Kidney epithelial cell (primary cell): ENCODE data around the gene QPCTL. TPM values are rescaled to one million over a fixed set of nuclear protein-coding genes. Genes with fewer than 3 reads are reported as not detected.

Experiments
- DNase-seq: peaks from one replicate; pipeline ENCODE4 v3.0.0-alpha.2; 2010; ENCODE audit warnings: low read depth
- H3K27me3 ChIP-seq: 2 replicates; pipeline ENCODE4 v1.6.0; 2011; ENCODE audit warnings: low read length; ENCODE audit not compliant: control insufficient read depth, insufficient read depth
- H3K36me3 ChIP-seq: 2 replicates; pipeline ENCODE4 v1.5.1; 2011; ENCODE audit warnings: low read length; ENCODE audit not compliant: control insufficient read depth, insufficient read depth
- H3K4me3 ChIP-seq: 2 replicates; pipeline ENCODE4 v1.5.1; 2011; ENCODE audit warnings: low read depth, mild to moderate bottlenecking, control low read depth, low read length
- CTCF ChIP-seq: IDR thresholded peaks from 2 replicates; pipeline ENCODE4 v1.5.1; 2011; ENCODE audit warnings: mild to moderate bottlenecking, moderate library complexity, low read length, control low read depth, inconsistent platforms; ENCODE audit not compliant: insufficient read depth, poor library complexity, severe bottlenecking
- total RNA-seq: library from RNA; depleted of rRNA; stranded (reverse); fragments of >200 nt; gene quantifications from 2 replicates; pipeline ENCODE4 v1.2.3, GENCODE V29; 2015

QPCTL gene
- total RNA-seq, 1 donor from 2014 or later: 15.6 TPM

DNA sequence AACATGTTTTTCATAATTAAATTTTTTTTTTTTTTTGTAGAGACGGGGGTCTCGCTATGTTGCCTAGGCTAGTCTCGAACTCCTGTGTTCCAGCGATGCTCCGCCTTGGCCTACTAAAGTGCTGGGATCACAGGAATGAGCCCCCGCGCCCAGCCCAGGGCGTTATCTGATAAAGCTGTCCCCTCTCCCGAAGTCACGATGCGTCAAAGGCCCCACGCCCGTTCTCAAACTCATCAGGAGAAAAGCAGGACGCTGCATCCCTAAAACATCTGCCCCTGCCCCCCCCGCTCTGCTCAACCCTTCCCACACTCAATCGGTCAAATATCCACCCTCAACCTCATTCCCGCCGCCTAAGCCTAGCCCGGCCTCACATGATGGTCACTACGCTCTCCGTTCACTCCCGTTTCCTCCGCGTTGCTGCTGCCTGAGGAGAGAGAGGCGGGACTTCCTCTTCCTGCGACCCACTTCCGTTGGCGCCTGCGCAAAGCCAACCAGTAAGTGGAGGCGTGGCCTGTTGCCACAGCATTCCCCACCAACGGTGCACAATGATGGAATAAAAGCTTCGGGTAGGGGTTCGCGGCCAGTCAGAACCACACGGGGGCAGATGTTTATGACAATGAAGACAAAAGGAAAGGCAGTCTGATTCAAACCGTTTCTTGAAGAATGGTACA, 815 bp upstream of the QPCTL start, which contains the start of gene SNRPD2:
SNRPD2 (minus strand) TSS at position 438 of the 671 bp plus-strand sequence; CDS start at position 373, 65 bp downstream.
- Histone ChIP-seq H3K36me3 (peaks cover 2% of the 10 kb centered on the region), H3K27me3 (no peaks in the 10 kb centered on the region), H3K4me3 (peak within 1 kb of the TSS; percentile 82)
- no peak for TF ChIP-seq CTCF
- DNase-seq: peak; percentile 75

DNA sequence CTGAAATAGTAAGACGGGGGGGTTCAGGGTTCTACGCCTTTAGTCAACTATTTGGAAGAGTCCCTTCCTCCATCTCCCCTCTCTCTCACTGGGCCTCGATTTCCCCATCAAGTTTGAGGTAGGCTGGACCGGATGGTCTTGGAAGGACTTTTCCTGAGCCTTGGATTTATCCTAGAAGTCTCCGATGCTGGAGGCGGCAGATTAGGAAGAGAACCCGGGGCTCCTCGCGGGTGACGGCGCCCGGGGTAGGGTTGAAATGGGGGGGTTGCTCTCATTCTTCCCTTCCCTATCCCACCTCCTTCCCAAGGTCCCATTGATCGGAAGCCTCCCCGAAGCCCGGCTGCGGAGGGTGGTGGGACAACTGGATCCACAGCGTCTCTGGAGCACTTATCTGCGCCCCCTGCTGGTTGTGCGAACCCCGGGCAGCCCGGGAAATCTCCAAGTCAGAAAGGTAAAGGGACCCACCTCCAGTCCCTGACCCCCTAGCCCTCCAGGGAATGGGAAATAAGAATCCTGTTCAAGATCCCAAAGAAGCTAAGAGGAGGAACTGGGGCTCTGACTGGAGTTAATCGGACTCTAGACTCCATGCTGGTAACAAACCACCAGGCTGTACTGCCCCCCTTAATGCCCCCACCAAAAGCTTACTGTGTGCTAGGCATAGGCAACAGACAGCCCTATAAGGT, 781 bp downstream of the QPCTL start:
- DNase-seq: no peak
- peak overlapping the region; percentile 82 for H3K4me3 ChIP-seq
- peak; percentile 94 for TF ChIP-seq CTCF
- no peaks in the 10 kb centered on the region for H3K27me3 ChIP-seq
- no peaks in the 10 kb centered on the region for H3K36me3 ChIP-seq

DNA sequence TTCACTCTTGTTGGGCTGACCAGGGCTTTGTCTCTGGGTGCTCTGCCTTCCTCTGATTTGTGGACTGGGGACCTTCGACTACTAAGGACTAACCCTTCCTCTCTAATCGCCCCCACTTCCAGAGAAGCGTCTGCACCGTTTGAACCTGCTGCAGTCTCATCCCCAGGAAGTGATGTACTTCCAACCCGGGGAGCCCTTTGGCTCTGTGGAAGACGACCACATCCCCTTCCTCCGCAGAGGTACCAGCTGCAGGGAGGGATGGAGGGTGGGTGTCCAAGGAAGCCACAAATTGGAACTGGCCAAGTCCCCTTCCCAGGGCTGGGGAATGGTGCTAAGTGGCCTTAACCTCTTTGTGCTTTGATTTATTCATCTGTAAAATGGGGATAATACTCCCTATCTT, 9.2 kb downstream of the QPCTL start:
- DNase-seq: no peak
- Histone ChIP-seq H3K36me3 (peaks cover 2% of the 10 kb centered on the region), H3K4me3 (no peak overlapping the region), H3K27me3 (no peaks in the 10 kb centered on the region)
- TF ChIP-seq CTCF: no peak

DNA sequence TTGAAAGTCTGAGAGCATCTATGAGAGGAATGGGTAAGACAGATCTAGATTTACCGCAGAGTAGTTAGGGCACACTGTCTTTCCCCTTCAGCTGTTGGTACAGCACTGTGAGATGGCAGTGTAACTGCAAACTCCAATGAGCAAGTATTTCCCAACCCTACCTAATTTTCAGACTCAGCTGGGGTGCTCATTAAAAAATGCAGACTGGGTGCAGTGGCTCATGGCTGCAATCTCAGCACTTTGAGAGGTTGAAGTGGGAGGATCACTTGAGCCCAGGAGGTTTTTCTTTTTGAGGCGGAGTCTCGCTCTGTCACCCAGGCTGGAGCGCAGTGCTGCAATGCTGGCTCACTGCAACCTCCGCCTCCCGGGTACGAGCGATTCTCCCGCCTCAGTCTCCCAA, 12.6 kb downstream of the QPCTL start:
- no peaks in the 10 kb centered on the region for H3K27me3 ChIP-seq
- DNase-seq: no peak
- no peak overlapping the region for H3K4me3 ChIP-seq
- no peak for TF ChIP-seq CTCF
- H3K36me3 ChIP-seq: peaks cover 2% of the 10 kb centered on the region

DNA sequence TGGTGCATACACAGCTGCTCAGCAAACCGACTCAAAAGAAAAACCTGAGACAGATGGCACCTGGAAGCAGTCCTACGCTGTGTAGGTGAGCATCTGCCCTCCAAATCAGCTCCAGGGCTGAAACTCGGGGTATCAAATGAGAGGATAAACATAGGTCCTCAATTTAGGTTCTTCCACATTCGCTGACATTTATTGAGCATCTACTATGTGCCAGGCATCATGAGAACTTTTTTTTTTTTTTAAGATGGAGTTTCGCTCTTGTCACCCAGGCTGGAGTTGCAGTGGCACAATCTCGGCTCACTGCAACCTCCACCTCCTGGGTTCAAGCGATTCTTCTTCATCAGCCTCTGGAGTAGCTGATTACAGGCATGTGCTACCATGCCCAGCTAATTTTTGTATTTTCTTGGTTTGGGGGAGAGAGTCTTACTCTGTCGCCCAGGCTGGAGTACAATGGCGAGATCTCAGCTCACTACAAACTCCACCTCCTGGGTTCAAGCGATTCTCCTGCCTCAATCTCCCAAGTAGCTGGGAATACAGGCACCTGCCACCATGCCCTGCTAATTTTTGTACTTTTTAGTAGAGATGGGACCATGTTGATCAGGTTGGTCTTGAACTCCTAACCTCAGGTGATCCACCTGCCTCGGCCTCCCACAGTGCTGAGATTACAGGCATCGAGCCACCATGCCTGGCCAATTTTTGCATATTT, 13.4 kb downstream of the QPCTL start:
- DNase-seq: no peak
- no peaks in the 10 kb centered on the region for H3K27me3 ChIP-seq
- peaks cover 2% of the 10 kb centered on the region for H3K36me3 ChIP-seq
- no peak overlapping the region for H3K4me3 ChIP-seq
- no peak for TF ChIP-seq CTCF
